NCI-H345 treated with DMSO at 0.1 percent for 48 hours (cell line): ENCODE measurements around the gene ABTB2.

ENCODE experiments used
- DNase-seq: peaks from one replicate; lab custom pipeline; 2025; ENCODE audit not compliant: unreplicated experiment; lab: John Stamatoyannopoulos, UW

The ABTB2 gene

DNA sequence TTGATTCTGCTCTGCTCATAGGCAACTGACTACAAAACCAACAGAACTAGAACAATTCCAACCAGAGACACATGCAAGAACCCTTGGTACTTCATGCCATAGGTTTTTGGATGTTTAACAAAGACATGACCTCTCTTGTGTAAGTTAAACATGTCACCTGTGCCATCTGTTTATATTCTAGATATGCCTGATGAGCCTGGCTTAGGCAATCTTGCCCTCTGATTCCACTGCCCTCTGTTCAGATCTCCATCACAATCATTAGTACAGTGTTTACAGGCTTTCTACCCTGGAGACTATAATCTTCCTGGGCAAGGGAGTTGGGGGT lies 40.8 kb downstream of the ABTB2 start:
- DNase-seq = no peak

DNA sequence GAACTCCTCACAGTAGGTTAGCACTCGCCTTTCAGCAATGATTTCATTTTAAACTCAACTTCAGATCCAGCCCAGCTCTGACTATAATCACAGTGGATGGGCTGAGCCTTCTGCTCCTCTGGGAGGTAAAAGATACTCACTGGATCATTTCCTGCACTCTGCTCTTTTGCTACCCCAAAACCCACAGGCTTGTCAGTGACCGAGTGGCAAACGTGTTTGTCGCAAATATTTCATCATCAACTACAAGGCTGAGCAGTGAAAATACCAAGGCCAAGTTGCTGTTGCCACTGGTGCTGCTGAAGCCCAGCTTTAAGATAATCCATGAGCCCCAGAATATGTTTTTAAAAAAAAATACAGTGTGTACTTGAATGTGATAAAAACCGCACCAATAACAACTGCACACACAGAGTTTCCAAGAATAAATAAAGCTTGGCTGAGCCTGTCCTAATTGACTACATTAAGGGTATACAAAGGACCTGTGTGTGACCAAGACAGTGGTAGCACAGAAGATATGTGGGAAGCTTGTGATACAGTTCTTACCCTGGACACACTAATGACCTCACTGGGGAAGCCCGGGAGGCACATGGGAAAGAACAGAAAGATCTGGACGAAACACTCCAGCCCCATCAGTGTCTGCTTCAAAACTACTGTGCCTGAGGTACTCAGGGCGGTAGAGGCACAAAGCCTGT lies 41.3 kb downstream of the ABTB2 start:
- no peak for DNase-seq

DNA sequence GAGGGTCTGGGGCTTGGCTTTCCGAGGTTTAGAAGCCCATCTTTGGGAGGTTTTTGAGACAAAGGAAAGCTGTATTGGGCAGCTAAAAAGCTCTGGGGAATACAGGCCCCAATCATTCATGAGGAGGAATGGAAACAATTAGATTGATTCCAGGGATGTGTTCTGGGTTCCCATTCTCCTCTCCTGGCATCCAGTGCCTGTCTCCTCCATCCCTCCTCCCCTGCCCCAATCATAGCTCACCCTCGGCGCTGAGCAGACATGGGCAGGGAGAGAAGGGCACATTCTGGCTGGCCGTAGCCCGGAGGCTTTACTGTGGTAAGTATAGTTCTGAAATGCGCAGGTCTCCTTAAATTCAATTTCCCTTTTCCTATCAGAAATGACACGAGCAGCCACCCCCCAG lies 42.4 kb downstream of the ABTB2 start:
- DNase-seq = no peak

DNA sequence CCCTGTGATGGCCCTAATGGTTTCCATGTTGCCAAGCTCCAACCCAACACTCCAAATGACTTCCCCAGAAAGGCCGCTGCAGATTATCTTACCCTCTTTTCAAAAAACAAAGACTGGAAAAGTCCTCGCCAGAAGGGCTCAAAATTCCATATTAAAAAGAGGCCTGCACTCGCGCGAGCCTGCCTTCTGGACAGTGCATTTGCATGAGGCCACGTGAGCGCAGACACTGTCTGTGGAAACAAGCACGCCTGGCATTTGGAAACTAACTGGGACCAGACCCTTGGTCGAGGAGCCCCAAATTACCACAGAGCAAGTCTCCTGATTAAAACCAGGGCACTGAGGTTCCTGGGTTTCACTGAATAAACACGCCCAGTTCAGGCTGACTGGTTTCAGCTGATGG lies 42.9 kb downstream of the ABTB2 start:
- no peak for DNase-seq

DNA sequence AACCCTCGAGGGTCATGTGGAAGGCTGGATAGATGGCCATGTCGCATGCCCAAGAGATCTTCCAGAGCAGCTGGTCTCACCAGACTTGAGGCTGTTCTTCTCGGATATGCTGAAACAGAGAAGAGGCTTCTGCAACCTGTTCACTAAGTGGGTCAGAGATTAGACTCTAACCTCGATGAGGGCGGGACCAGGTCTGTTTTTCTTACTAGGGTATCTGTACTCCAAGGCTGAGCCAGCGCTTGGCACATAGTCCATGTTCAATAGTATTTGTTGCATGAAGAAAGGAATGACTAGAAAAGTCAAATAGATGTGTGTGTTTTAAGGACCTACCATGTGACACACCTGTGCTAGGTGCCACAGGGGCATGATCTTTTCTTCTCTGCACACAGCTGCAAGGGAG lies 43.6 kb downstream of the ABTB2 start:
- DNase-seq = no peak

DNA sequence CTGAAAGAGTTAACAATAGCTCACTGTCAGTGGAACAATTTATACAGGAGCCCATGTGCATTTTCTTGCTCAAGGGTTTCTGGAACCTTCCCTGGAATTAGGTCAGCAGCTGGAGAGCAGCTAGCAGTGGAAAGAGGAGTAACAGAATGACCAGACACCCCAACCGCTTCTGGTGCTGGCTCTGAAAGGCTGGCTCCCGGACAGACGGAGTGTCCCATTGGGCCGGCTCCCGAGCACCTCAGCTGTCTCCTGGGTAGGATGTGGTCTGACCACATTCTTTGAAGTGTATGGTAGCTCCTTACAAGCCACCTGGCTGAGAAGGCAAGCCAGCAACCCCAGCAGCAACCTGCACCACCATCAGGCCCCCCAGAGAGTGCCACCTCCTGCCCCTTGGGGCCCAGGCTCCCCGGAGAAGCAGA lies 44.7 kb downstream of the ABTB2 start:
- DNase-seq = no peak

DNA sequence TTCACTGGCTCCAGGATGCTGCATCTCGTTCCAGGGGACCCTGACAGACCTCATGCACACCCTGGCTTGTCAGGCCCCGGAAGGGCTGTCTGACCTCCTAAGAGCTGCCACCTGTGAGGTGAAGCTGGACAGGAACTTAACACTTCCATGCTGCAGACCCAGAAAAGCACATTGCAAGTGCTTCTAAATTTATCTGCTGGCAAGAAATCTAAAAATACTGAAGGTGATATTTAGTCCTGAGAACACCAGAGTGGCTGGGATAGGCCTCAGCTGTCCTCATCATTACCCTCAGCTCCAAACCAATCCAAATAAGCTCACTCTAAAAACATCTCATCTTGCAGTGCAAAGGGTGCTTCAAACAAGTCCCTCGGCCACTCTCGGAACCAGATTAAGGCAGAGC lies 46.7 kb downstream of the ABTB2 start:
- DNase-seq = no peak

DNA sequence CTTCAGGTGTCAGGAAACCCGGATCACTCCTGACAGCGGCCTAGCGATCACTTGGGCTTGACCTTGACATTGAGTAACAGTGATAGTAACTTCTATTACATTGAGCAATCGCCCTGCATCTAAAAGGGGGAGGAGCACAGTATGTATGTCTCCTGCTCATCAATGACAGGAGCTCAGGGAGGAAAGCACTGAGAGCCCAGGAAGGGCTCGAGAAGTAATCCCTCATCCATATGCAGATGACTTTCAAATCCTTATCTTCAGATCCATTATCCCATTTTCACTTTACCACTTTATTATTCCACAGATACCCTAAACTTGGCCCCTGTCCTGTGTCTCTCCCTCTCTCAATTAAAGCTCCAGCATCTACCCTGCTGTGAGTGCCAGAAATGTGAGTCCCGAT lies 47.8 kb downstream of the ABTB2 start:
- DNase-seq = no peak

DNA sequence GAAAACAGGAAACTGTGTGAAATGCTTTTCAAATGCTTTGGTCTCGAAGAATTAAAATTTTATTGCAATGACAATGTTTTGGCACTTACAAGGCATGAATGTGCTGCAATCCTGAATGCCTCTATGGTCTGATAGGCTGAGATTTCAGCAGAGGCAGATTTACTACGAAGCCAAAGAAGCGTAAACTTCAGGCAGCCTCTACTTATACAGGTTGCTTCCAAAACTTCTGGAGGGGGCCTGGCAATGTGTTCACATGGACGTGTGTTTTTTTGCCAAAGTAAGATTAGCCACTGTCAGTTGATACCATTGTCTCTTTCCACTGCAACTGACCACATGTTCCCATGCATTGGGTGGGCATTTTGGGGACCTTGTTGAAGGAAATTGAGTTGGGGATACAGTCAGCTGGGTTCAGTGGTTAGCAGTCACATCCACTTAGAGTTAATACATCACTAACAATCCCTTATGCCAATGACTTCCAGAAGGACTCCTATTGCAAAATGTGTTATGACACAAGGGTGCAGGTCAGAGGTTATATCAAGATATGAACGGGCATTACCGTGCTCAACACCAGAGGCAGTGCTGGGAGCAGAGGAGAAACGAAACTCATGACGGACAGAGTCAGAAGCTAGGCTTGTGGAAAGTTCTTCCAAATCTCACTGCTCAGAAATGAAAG lies 48.8 kb downstream of the ABTB2 start:
- no peak for DNase-seq

DNA sequence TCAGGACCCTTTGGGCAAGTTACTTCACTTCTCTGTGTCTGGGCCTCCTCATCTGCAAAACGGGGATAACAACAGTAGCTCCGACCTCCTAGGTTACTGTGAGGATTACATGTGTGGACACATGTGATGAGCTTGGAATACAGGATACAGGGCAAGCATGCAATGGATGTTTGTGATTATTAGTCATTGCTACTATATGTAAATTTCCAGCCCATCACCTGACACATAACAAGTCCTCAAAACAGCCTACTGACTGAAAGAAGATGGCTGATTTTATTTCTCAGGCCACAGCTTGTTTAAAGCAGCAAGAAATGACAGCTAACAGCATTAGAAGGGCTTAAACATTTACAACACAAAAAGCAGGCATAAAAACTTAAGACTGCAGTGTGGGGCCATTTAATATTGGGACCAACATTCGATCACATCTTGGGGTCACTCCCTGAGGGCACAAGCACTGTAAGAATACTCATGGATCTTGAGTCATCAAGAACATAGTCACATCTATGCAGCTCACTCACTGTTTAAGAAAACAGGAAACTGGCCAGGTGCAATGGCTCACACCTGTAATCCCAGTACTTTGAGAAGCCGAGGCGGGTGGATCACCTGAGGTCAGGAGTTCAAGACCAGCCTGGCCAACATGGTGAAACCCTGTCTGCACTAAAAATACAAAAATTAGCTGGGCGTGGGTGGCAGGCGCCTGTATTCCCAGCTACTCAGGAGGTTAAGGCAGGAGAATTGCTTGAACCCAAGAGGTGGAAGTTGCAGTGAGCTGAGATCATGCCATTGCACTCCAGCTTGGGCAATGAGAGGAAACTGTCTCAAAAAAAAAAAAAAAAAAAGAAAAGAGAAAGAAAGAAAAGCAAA lies 49.5 kb downstream of the ABTB2 start:
- DNase-seq = no peak

DNA sequence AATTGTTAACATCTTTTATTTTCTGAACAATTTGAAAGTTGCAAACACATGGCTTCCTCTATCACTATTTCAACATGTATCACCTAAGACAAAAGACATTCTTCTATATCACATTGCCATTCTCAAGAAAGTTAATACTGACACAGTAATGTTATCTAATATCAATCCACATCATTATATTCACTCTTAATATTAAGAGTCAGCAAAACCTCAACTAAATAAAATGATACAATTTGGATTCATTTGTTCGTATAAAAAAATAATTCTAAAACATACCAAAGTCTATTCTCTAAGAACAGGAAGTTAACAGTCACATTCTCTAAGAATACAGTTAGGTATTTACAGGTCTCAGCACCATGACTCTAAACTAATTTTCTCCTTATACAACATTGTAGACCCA lies 52.0 kb downstream of the ABTB2 start:
- no peak for DNase-seq

DNA sequence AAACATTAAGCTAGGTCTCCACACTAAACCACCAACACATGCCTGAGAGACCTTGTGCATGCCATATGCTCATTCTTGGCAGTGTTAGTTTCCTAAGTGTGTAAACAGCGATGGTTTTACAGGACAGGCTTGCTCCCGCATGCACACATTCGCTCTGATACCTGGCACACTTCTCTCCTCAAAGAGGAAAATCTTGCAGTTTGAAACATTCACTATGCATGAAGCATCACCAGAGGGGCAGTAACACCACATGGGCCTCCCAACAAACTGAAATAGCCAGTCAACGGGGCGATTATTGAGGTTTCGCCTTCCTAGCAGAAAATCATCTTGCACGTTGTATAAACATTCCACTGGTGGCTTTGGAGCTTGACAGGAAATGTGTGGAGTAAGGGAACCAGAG lies 52.6 kb downstream of the ABTB2 start:
- DNase-seq = no peak

DNA sequence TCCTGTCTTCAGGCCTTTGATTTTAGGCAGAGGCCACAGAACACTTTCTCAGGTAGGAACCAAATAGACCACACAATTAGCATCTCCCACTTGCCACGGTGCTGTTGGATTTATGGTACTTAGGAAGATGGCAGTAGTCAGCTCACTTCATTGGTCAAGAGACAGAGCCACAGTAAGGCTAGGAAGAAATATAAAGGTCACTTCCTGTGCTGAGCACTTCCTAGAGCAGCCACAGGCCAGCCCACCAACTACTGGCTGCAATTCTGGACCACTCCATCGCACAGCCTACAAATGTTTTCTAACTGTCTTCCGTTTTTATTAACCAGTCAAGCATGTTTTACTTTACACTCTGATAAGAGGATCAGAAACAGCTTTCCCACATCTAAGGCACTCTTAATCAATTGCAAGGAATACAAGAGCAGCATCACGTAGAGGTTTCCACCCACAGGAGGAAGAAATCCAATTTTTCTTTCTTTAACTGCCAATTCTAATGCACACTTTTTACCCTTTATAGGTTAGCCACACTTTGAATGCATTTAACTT lies 54.7 kb downstream of the ABTB2 start:
- DNase-seq = no peak

DNA sequence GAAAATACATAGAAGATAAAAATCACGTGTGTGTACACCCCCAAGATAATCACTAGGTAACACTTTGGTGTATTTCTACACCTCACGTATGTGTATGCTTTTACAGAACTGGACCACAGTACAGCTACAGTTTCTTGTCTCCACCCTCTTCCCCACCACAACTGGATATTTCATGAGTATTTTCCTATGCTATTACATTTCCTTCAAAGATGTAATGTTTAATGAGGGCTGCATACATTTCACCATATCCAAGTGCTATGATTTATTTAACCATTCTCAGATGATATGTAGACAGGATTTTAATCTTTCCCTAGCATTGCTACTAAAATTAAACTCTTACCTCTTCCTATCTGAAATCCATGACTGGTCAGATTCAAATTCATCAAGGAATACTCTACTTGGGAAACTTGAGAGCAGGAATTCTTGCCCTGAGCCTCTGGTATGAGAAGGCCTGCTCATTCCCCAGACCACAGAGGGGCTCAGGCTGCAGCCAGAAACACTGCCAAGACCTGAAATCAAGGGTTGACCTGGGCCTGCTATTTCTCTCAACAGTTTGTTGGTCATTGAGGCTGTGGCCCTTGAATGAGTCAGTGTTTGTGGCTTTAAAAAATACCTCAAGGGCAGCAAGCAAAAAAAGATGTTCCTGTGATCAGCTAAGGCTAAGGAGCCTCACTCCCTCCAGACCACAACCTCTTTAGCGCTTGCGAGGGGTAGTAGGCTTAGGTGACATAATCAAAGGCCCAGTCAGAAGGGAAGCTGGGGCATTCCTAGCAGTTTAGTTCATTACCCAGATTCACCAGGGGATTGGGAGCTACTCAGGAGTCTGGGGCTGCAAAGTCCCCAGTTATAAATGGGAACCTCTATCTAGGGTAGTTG lies 55.5 kb downstream of the ABTB2 start:
- no peak for DNase-seq

DNA sequence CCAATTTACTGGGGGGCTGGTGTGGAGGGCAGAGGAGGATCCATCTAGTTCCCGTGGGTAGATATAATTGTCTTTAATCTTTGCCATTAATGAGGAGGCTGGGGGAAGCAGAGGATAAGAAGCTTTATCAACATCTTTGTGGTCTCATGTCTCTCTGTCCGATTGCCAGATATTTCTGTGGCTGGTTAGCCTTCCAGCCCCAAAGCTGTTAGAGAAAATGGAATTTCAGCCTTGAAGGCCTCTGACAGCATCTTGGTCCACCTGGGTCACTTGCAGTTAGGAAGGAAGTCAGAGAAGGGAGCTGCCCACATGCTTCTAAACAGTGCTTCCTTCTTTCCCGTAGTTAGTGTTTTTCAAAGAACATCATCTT lies 56.9 kb downstream of the ABTB2 start:
- no peak for DNase-seq

DNA sequence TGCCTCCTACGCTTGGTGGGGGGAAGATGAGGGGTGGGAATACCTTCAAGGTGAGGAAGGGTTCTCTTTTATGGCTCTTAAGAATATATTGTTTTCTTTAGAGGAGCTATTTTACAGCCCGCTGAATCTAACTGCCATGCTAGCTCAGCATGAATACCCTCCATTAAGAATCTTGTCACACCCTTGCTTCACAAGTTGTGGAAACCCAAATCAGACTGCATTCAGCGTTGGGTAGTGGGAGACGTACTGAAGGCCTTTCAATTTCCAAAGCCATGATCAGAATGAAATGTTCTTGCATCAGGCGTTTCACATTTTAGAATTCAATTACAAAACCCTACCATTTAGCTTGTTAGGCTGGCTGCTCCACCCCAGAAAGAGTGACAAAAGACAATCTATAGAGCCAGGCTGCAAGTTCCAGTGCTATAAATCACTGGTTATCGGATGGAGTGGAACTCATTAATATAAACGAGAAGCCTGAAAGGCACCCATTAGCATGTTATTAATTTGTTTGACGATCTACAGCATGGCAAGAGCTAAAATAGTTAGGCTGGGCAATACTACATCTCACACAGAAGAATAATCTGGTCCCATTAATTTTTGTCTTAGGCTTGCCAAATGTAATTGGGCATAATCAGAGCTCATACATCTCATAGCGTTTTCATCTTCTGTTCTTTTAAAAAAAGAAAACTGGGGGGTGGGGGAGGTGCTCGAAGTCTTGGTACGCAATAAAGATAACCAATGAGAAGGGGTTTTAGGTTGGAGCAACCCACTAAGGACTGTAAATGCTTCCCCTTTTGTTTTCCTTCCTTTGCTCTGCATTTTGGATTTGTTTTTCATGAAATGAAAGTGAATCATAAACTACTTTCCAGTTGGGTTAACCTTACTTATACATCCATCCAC lies 57.5 kb downstream of the ABTB2 start:
- DNase-seq = no peak

DNA sequence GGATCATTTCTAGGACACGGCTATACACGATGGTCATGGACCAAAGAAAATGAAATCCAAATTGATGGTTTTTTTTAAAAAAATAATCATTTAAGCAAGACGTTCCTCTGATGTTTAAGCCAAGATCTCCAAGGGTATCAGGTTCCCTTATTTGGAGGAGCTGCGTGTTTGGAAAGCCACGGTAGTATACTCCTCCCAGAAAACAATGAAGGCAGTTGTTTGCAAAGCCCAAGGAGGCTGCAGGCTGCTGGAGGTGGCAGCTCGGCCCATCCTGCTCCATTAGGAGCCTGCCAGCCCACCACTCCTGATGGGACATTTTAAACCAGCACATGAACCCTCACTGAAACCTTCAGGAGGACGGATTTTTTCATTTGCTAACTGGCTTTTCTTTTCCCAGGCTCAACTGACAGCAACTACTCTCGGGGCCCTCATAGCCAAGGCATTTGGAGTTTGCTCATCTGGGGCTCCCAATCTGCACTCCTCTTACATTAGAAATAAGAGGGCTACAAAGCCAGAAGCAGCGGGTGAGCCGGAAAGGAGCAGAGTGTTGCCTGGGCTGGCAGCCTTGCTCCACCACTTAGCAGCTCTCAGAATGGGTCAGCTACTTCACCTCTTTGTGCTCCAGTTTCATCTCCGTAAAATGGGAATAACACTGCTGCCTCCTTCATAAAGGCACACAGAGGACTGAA lies 58.4 kb downstream of the ABTB2 start:
- no peak for DNase-seq

DNA sequence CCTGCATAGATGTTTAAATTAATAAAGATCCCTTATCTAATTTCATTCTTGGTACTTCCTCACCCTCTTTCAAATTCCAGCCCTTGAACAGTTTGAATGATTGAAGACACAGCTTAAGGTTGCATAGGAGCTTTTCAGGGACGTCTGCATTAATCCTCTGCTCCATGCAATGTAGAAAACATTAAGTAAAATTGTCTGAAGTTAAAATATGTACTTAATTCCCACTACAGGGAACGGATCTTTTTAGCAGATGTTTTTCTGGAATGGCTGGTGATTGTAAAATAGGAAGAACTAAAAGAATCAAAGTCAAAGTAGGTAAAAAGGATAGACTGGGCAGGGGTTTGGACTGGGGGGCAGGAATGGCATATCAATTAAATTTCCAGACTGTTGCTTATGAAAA lies 58.9 kb downstream of the ABTB2 start:
- no peak for DNase-seq

DNA sequence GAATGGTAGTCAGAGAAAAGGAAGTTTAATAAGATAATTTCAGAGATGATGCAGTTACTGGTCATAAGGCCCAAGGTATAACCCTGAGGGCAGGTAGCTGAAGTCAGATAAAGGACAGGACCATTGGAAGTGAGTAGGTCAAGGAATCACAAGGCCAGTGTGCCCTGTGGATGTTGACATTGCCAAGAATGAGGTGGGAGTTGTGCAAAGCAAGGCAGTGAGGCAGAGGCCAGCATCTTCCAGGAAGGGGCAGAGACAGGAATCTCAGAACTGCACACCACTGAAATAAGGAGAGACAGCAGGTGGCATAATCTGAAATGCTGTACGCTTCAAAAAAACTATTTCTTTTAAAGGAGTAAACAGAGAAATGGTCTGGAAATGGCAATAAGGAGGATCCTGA lies 61.4 kb downstream of the ABTB2 start:
- no peak for DNase-seq
